Panc1 (cell line): ENCODE results near the gene KLHL15.

Experiments used
- CTCF ChIP-seq: fragments of 450-650 bp; IDR thresholded peaks from 2 replicates; pipeline ENCODE4 v1.5.1; 2017; ENCODE audit warnings: mild to moderate bottlenecking
- POLR2AphosphoS5 ChIP-seq: IDR thresholded peaks from 2 replicates; pipeline ENCODE4 v1.6.1; 2012; ENCODE audit warnings: mild to moderate bottlenecking, low read depth, low read length, moderate library complexity
- REST ChIP-seq, 2 experiments: IDR thresholded peaks; 2 replicates each; pipeline ENCODE4 v1.6.1; 2011 to 2012; ENCODE audit warnings: low read depth in 2 of 2, control low read depth in 1 of 2, low read length in 1 of 2, mild to moderate bottlenecking in 1 of 2, moderate library complexity in 1 of 2; ENCODE audit not compliant: insufficient read depth in 1 of 2
- SIN3A ChIP-seq: IDR thresholded peaks from 2 replicates; pipeline ENCODE4 v1.6.1; 2012; ENCODE audit warnings: low read depth, mild to moderate bottlenecking, low read length, moderate library complexity, borderline replicate concordance; ENCODE audit not compliant: insufficient read depth
- TCF7L2 ChIP-seq: IDR thresholded peaks from 2 replicates; pipeline ENCODE4 v1.6.1; 2011; ENCODE audit warnings: mild to moderate bottlenecking, low read depth, low read length, inconsistent platforms

- no peak for TF ChIP-seq CTCF
- TF ChIP-seq POLR2AphosphoS5, result no peak
- TF ChIP-seq REST (IDR thresholded peaks at IDR 0.05; ENCODE audit: insufficient read depth in 1 of 2, low read depth in 2 of 2, low read length in 1 of 2), result no peak
- no peak for TF ChIP-seq SIN3A
- no peak for TF ChIP-seq TCF7L2
Observed at GRCh38 chrX:24069877-24070276, 42.9 kb upstream of the KLHL15 start.
